H1 (cell line): ENCODE data around the gene POLR3GL. TPM values are rescaled to one million over a fixed set of nuclear protein-coding genes. Genes with fewer than 3 reads are reported as not detected.

Source experiments
- CHD1 ChIP-seq: IDR thresholded peaks from 2 replicates; pipeline ENCODE4 v1.6.1; 2012; ENCODE audit warnings: low read depth, low read length, improper control_type of control experiment
- CREB1 ChIP-seq: IDR thresholded peaks from 2 replicates; pipeline ENCODE4 v1.6.1; 2012; ENCODE audit warnings: inconsistent platforms
- CTCF ChIP-seq, 3 experiments: IDR thresholded peaks; 1 replicate in 2 of 3; 2 replicates in 1 of 3; pipeline versions ENCODE4 v1.5.1 to v1.6.1; 2011; ENCODE audit warnings: low read length in 3 of 3, mild to moderate bottlenecking in 3 of 3, inconsistent platforms in 2 of 3, low read depth in 1 of 3, moderate library complexity in 1 of 3; ENCODE audit not compliant: insufficient read depth in 1 of 3; ENCODE audit errors: control extremely low read depth in 1 of 3
- EGR1 ChIP-seq: IDR thresholded peaks from 2 replicates; pipeline ENCODE4 v1.6.1; 2011; ENCODE audit warnings: low read depth, low read length, borderline replicate concordance
- KDM1A ChIP-seq: fragments of 200-600, 300-600 bp; sonication (generic); IDR thresholded peaks from 2 replicates; pipeline ENCODE4 v1.7.1; 2016; ENCODE audit warnings: mild to moderate bottlenecking, low read length, borderline replicate concordance
- POU5F1 ChIP-seq: IDR thresholded peaks from 2 replicates; pipeline ENCODE4 v1.6.1; 2011; ENCODE audit warnings: low read depth, mild to moderate bottlenecking, low read length, moderate library complexity
- SRF ChIP-seq: IDR thresholded peaks from 2 replicates; pipeline ENCODE4 v1.6.1; 2011; ENCODE audit warnings: mild to moderate bottlenecking, low read depth, low read length, moderate library complexity
- polyA plus RNA-seq, 7 experiments: library from polyadenylated mRNA; depleted of rRNA in 3 of 7; stranded (reverse) in 5 of 7; unstranded in 2 of 7; fragments of >200 nt in 5 of 7; fragments of 200-250 nt in 2 of 7; gene quantifications; 1 replicate in 5 of 7; 2 replicates in 1 of 7; 4 replicates in 1 of 7; pipeline versions ENCODE4 v1.2.1 to v1.2.3, GENCODE V29; 2011 to 2013; ENCODE audit warnings: missing spikeins in 2 of 7, mixed read lengths in 2 of 7
- total RNA-seq: library from RNA; stranded (reverse); fragmentation: NEBNext Ultra II Directional; extraction: Animal tissue kit (Norgen Biotek cat#: 25700); gene quantifications from 2 replicates; pipeline ENCODE4 v1.2.1, GENCODE V29; 2021
- TF ChIP-seq, protein P1 (sequence below): IDR thresholded peaks from 2 replicates; pipeline ENCODE4 v1.6.1; 2011; ENCODE audit warnings: low read depth, mild to moderate bottlenecking, low read length; ENCODE audit not compliant: insufficient read depth

The POLR3GL gene
- total and polyA plus RNA-seq, 2 of the 8 experiments (the other 6 are each of a cell fraction or from before 2014, with no cell fraction given), result 3.1 to 3.9 TPM

- no peak for TF ChIP-seq POU5F1
- TF ChIP-seq EGR1, result no peak
- no peak for TF ChIP-seq CHD1
- TF ChIP-seq CREB1, result no peak
- no peak for TF ChIP-seq KDM1A
- TF ChIP-seq SRF, result no peak
- TF ChIP-seq, protein P1, sequence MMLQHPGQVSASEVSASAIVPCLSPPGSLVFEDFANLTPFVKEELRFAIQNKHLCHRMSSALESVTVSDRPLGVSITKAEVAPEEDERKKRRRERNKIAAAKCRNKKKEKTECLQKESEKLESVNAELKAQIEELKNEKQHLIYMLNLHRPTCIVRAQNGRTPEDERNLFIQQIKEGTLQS, result no peak
- no peak for TF ChIP-seq CTCF (IDR thresholded peaks at IDR 0.05; ENCODE audit: control extremely low read depth in 1 of 3, insufficient read depth in 1 of 3, low read depth in 1 of 3, low read length in 3 of 3)
- TF ChIP-seq, all 59 proteins: peak for 0
These were observed 19.7 kb downstream of the POLR3GL start (continued) for GRCh38 chr1:145983960-145984830.
